Uterus (tissue), 4 donors: ENCODE results near the gene NINL. TPM values are rescaled to one million over a fixed set of nuclear protein-coding genes. Genes with fewer than 3 reads are reported as not detected.

ENCODE experiments used
- DNase-seq, 2 donors: peaks; one replicate each; pipeline ENCODE4 v3.0.0-alpha.2; 2019 to 2020
- H3K27ac ChIP-seq, 2 donors: fragments of 200-600 bp; sonication (generic); 1 replicate in 1 of 2; 2 replicates in 1 of 2; pipeline ENCODE4 v1.5.1; 2016 to 2018
- H3K27me3 ChIP-seq, 2 donors: fragments of 200-600 bp; sonication (generic); one replicate each; pipeline ENCODE4 v1.5.1; 2018 to 2019; ENCODE audit warnings: control low read depth in 1 of 2
- H3K36me3 ChIP-seq, 2 donors: fragments of 200-600 bp; sonication (generic); one replicate each; pipeline ENCODE4 v1.5.1; 2019; ENCODE audit warnings: control low read depth in 1 of 2
- H3K4me1 ChIP-seq, 2 donors: fragments of 200-600 bp; sonication (generic); one replicate each; pipeline ENCODE4 v1.5.1; 2018 to 2019; ENCODE audit warnings: control low read depth in 1 of 2
- H3K4me3 ChIP-seq, 2 donors: fragments of 200-600 bp; sonication (generic); 1 replicate in 1 of 2; 2 replicates in 1 of 2; pipeline ENCODE4 v1.5.1; 2018 to 2019; ENCODE audit warnings: mild to moderate bottlenecking in 1 of 2
- H3K9me3 ChIP-seq, 2 donors: fragments of 200-600 bp; sonication (generic); one replicate each; pipeline ENCODE4 v1.5.1; 2019; ENCODE audit warnings: control low read depth in 1 of 2
- CTCF ChIP-seq, 4 experiments: fragments of 200-600 bp in 2 of 4; fragments of 450-650 bp in 2 of 4; sonication (generic) in 2 of 4; IDR thresholded peaks; one replicate each; pipeline ENCODE4 v1.5.1; 2016 to 2019; ENCODE audit warnings: antibody characterized with exemption in 4 of 4, mild to moderate bottlenecking in 2 of 4, moderate library complexity in 1 of 4
- POLR2A ChIP-seq, 2 donors: fragments of 450-650 bp; IDR thresholded peaks; one replicate each; pipeline ENCODE4 v1.6.1; 2016; ENCODE audit warnings: antibody characterized with exemption in 2 of 2, mild to moderate bottlenecking in 1 of 2, moderate library complexity in 1 of 2
- intact Hi-C: fragments of 100-400 bp; cut with DNase I; formaldehyde crosslinking; loops from one replicate; pipeline ENCODE4 v1.15.1; 2023; ENCODE audit warnings: low total_unique reads
- total RNA-seq, 4 donors: library from RNA; depleted of rRNA in 3 of 4; stranded (reverse); fragments of >200 nt in 3 of 4; gene quantifications; one replicate each; pipeline versions ENCODE4 v1.1.0 to v1.2.4, GENCODE V29; 2014 to 2023
- donor health status: DM: yes; HTN: yes; CAD: no.

The NINL gene
- total RNA-seq, 4 donors from 2014 or later, result 5.0 to 22.3 (median 14.7) TPM

GRCh38 chr20:25421102-25421501 is 164.2 kb downstream of the NINL start:
- H3K4me3 ChIP-seq, result no peak overlapping the region
- intact Hi-C loops, result no loop called here
- no peak for DNase-seq
- H3K9me3 ChIP-seq, result no peaks in the 10 kb centered on the region
- H3K27ac ChIP-seq, result no peak overlapping the region
- TF ChIP-seq POLR2A (IDR thresholded peaks at IDR 0.05) (no peak), CTCF (IDR thresholded peaks at IDR 0.05) (no peak)
- H3K4me1 ChIP-seq, result no peaks in the 10 kb centered on the region
- H3K36me3 ChIP-seq, result no peaks in the 10 kb centered on the region
- H3K27me3 ChIP-seq, result no peaks in the 10 kb centered on the region

- no peaks in the 10 kb centered on the region for H3K4me1 ChIP-seq
- no peaks in the 10 kb centered on the region for H3K27me3 ChIP-seq
- intact Hi-C loops, result no loop called here
- no peaks in the 10 kb centered on the region for H3K9me3 ChIP-seq
- no peaks in the 10 kb centered on the region for H3K36me3 ChIP-seq
- no peak for DNase-seq
- no peak overlapping the region for H3K4me3 ChIP-seq
- H3K27ac ChIP-seq, result no peak overlapping the region
- TF ChIP-seq POLR2A (IDR thresholded peaks at IDR 0.05) (no peak), CTCF (IDR thresholded peaks at IDR 0.05) (no peak)
Observed at GRCh38 chr20:25418776-25419175, 166.6 kb downstream of the NINL start.

- TF ChIP-seq CTCF (IDR thresholded peaks at IDR 0.05) (no peak), POLR2A (IDR thresholded peaks at IDR 0.05) (no peak)
- intact Hi-C loops, result no loop called here
- no peaks in the 10 kb centered on the region for H3K27me3 ChIP-seq
- H3K27ac ChIP-seq, result no peak overlapping the region
- no peak for DNase-seq
- H3K9me3 ChIP-seq, result no peaks in the 10 kb centered on the region
- H3K4me1 ChIP-seq, result peaks cover 0 to 3% of the 10 kb centered on the region in 2 donors
- H3K36me3 ChIP-seq, result no peaks in the 10 kb centered on the region
- H3K4me3 ChIP-seq, result no peak overlapping the region
Observed at GRCh38 chr20:25408890-25409289, 176.4 kb downstream of the NINL start.

- TF ChIP-seq CTCF (IDR thresholded peaks at IDR 0.05), result no peak
- TF ChIP-seq POLR2A (IDR thresholded peaks at IDR 0.05), result no peak
- Histone ChIP-seq H3K9me3 (peaks cover 0 to under 1% of the 10 kb centered on the region in 2 donors), H3K27me3 (no peaks in the 10 kb centered on the region), H3K4me3 (peak overlapping the region; percentile 56 to 57), H3K4me1 (peaks cover 0 to 3% of the 10 kb centered on the region in 2 donors), H3K36me3 (no peaks in the 10 kb centered on the region), H3K27ac (peak overlapping the region in 1 of 2 donors; percentile 52)
- no peak for DNase-seq
- intact Hi-C loops, result no loop called here
Observed at GRCh38 chr20:25408170-25408547, 177.2 kb downstream of the NINL start.

- H3K36me3 ChIP-seq, result no peaks in the 10 kb centered on the region
- intact Hi-C loops, result no loop called here
- TF ChIP-seq CTCF (IDR thresholded peaks at IDR 0.05) (no peak), POLR2A (IDR thresholded peaks at IDR 0.05) (peak in 1 of 2 donors; percentile 15)
- H3K4me1 ChIP-seq, result peaks cover 0 to 3% of the 10 kb centered on the region in 2 donors
- DNase-seq, result peak; percentile 69 to 79
- peak within 1 kb of the TSS; percentile 56 to 57 for H3K4me3 ChIP-seq
- peak within 1 kb of the TSS; percentile 47 to 52 for H3K27ac ChIP-seq
- no peaks in the 10 kb centered on the region for H3K27me3 ChIP-seq
- peaks cover 0 to 6% of the 10 kb centered on the region in 2 donors for H3K9me3 ChIP-seq
Observed at GRCh38 chr20:25407311-25408169, 177.8 kb downstream of the NINL start, which contains the start of gene GINS1. Gene GINS1, plus strand, starts transcription at chr20:25407673. Its CDS starts 148 bp downstream, at chr20:25407821.
